ENCODE measurements around the gene PRXL2B.
"Not testable (repeated sequence)": the region's sequence is repeated elsewhere in the genome, so short reads cannot be mapped to it uniquely, and the experiment has no call there.

The PRXL2B gene

GRCh38 chr1:2614145-2614544 lies 27.6 kb downstream of the PRXL2B start:
- no peak for DNase-seq (ENCODE audit: low read depth)

GRCh38 chr1:2617971-2618470 lies 31.4 kb downstream of the PRXL2B start:
- DNase-seq (ENCODE audit: low read depth), result no peak

GRCh38 chr1:2623571-2624337 lies 37.2 kb downstream of the PRXL2B start:
- DNase-seq (ENCODE audit: low read depth), result no peak

GRCh38 chr1:2624735-2625300 lies 38.2 kb downstream of the PRXL2B start:
- DNase-seq (ENCODE audit: low read depth), result no peak

GRCh38 chr1:2625311-2625710 lies 38.7 kb downstream of the PRXL2B start:
- no peak for DNase-seq (ENCODE audit: low read depth)

GRCh38 chr1:2625748-2626147 lies 39.2 kb downstream of the PRXL2B start:
- DNase-seq (ENCODE audit: low read depth), result not testable (repeated sequence)

- no peak for DNase-seq (ENCODE audit: low read depth)
These were observed 41.2 kb downstream of the PRXL2B start for GRCh38 chr1:2627746-2628145.

GRCh38 chr1:2628191-2628932 lies 41.8 kb downstream of the PRXL2B start:
- DNase-seq (ENCODE audit: low read depth), result no peak

- DNase-seq (ENCODE audit: low read depth), result no peak
These were observed 42.5 kb downstream of the PRXL2B start for GRCh38 chr1:2628933-2629626.

- no peak for DNase-seq (ENCODE audit: low read depth)
These were observed 43.3 kb downstream of the PRXL2B start for GRCh38 chr1:2629627-2630497.

- no peak for DNase-seq (ENCODE audit: low read depth)
These were observed 44.0 kb downstream of the PRXL2B start for GRCh38 chr1:2630498-2631135.

- no peak for DNase-seq (ENCODE audit: low read depth)
These were observed 44.8 kb downstream of the PRXL2B start for GRCh38 chr1:2631136-2632050.

- DNase-seq (ENCODE audit: low read depth), result no peak
These were observed 45.5 kb downstream of the PRXL2B start for GRCh38 chr1:2632051-2632430.

GRCh38 chr1:2632561-2633361 lies 46.2 kb downstream of the PRXL2B start, which contains the start of gene MMEL1:
MMEL1 (minus strand) TSS chr1:2633016; CDS start chr1:2629484, 3,532 bp downstream.
- DNase-seq (ENCODE audit: low read depth), result no peak

GRCh38 chr1:2633366-2633935 lies 46.9 kb downstream of the PRXL2B start:
- DNase-seq (ENCODE audit: low read depth), result no peak

- no peak for DNase-seq (ENCODE audit: low read depth)
These were observed 47.4 kb downstream of the PRXL2B start for GRCh38 chr1:2633936-2634491.

GRCh38 chr1:2635361-2636010 lies 48.9 kb downstream of the PRXL2B start:
- DNase-seq (ENCODE audit: low read depth), result no peak

- DNase-seq (ENCODE audit: low read depth), result no peak
These were observed 50.2 kb downstream of the PRXL2B start for GRCh38 chr1:2636733-2637132.
